ENCODE data around the gene P4HB.

Gene P4HB

GRCh38 chr17:81794074-81794476 is 66.3 kb downstream of the P4HB start:
- TF ChIP-seq CTCF (IDR thresholded peaks at IDR 0.05; ENCODE audit: low read depth, low read length) = no peak
- no peak overlapping the region for H3K4me3 ChIP-seq (replicated peaks in 1 of 2; ENCODE audit: low read depth in 2 of 2, low read length in 2 of 2)
- no peak for DNase-seq (ENCODE audit: low read depth in 2 of 2)
